Measurements from ENCODE around the gene FTO. TPM values are rescaled to one million over a fixed set of nuclear protein-coding genes. Genes with fewer than 3 reads are reported as not detected.

FTO gene
- polyA plus RNA-seq, 1 donor from 2014 or later, result 80.1 TPM

- Histone ChIP-seq H4K20me1 (ENCODE audit: insufficient read depth) (no peaks in the 10 kb centered on the region), H2AFZ (ENCODE audit: low read depth, low read length) (no peak overlapping the region), H3K9ac (ENCODE audit: low read length) (no peak overlapping the region), H3K9me3 (ENCODE audit: low read length) (no peaks in the 10 kb centered on the region), H3K9me2 (ENCODE audit: insufficient read depth, low read length) (no peaks in the 10 kb centered on the region), H3K79me2 (replicated peaks; ENCODE audit: insufficient read depth, low read length) (no peaks in the 10 kb centered on the region), H3K27me3 (ENCODE audit: insufficient read depth, low read depth, low read length) (no peaks in the 10 kb centered on the region), H3K4me2 (ENCODE audit: low read length) (no peak overlapping the region), H3K27ac (ENCODE audit: low read length) (no peak overlapping the region), H3K4me3 (ENCODE audit: low read length) (no peak overlapping the region), H3F3A (ENCODE audit: insufficient read depth, low read length, poor library complexity, severe bottlenecking) (no peaks in the 10 kb centered on the region), H3K36me3 (ENCODE audit: insufficient read depth, low read length) (no peaks in the 10 kb centered on the region)
- TF ChIP-seq SMC3 (conservative IDR thresholded peaks at IDR 0.05; ENCODE audit: poor library complexity) (no peak), REST (IDR thresholded peaks at IDR 0.05; ENCODE audit: borderline replicate concordance) (no peak), EP300 (conservative IDR thresholded peaks at IDR 0.05; ENCODE audit: poor library complexity, severe bottlenecking) (no peak)
Observed at GRCh38 chr16:54159490-54160080, 455.6 kb downstream of the FTO start.

GRCh38 chr16:54160252-54160860 lies 456.4 kb downstream of the FTO start:
- TF ChIP-seq SMC3 (conservative IDR thresholded peaks at IDR 0.05; ENCODE audit: poor library complexity), result no peak
- no peak for TF ChIP-seq MXI1 (conservative IDR thresholded peaks at IDR 0.05; ENCODE audit: poor library complexity, severe bottlenecking)
- no peak for TF ChIP-seq TAF1 (IDR thresholded peaks at IDR 0.05; ENCODE audit: low read depth)
- no peak for TF ChIP-seq EP300 (conservative IDR thresholded peaks at IDR 0.05; ENCODE audit: poor library complexity, severe bottlenecking)
- TF ChIP-seq EZH2 (IDR thresholded peaks at IDR 0.05; ENCODE audit: borderline replicate concordance, insufficient read depth, low read length, poor library complexity, severe bottlenecking), result no peak
- TF ChIP-seq RAD21 (conservative IDR thresholded peaks at IDR 0.05), result no peak
- TF ChIP-seq REST (IDR thresholded peaks at IDR 0.05; ENCODE audit: borderline replicate concordance), result no peak
- TF ChIP-seq CTCF (IDR thresholded peaks at IDR 0.05; ENCODE audit: poor library complexity, severe bottlenecking), result no peak
- no peak for TF ChIP-seq POLR2AphosphoS5 (IDR thresholded peaks at IDR 0.05)
- H3K27ac ChIP-seq (ENCODE audit: low read length), result no peak overlapping the region
- H3K4me2 ChIP-seq (ENCODE audit: low read length), result no peak overlapping the region
- no peaks in the 10 kb centered on the region for H3K27me3 ChIP-seq (ENCODE audit: insufficient read depth, low read depth, low read length)
- H3F3A ChIP-seq (ENCODE audit: insufficient read depth, low read length, poor library complexity, severe bottlenecking), result no peaks in the 10 kb centered on the region
- H3K79me2 ChIP-seq (replicated peaks; ENCODE audit: insufficient read depth, low read length), result no peaks in the 10 kb centered on the region
- no peak overlapping the region for H3K9ac ChIP-seq (ENCODE audit: low read length)
- H3K36me3 ChIP-seq (ENCODE audit: insufficient read depth, low read length), result no peaks in the 10 kb centered on the region
- no peaks in the 10 kb centered on the region for H3K9me3 ChIP-seq (ENCODE audit: low read length)
- no peak overlapping the region for H3K4me3 ChIP-seq (ENCODE audit: low read length)
- H4K20me1 ChIP-seq (ENCODE audit: insufficient read depth), result no peaks in the 10 kb centered on the region
- H2AFZ ChIP-seq (ENCODE audit: low read depth, low read length), result no peak overlapping the region
- H3K9me2 ChIP-seq (ENCODE audit: insufficient read depth, low read length), result no peaks in the 10 kb centered on the region

Measured in neural cell (in vitro differentiated cells).